GM12878 (cell line): ENCODE measurements around the gene GIMAP7. TPM values are rescaled to one million over a fixed set of nuclear protein-coding genes. Genes with fewer than 3 reads are reported as not detected.

ENCODE experiments used
- ATAC-seq: fragments of 200-7000 bp; cut with Tn5 transposase; 3 replicates; pipeline ENCODE4 v1.9.1; 2020; ENCODE audit warnings: mild to moderate bottlenecking, moderate library complexity
- BruUV-seq: library from RNA; stranded (reverse); fragments of 400-500 nt; replicated peaks from 2 replicates; lab custom pipeline; 2021; lab: Mats Ljungman, UMichigan
- CTCF ChIA-PET: fragments of 300-600 bp; sonication (Branson Sonifier 250); formaldehyde crosslinking; extraction: SDS; loops from one replicate; lab custom pipeline; 2021; ENCODE audit warnings: inconsistent platforms; lab: Yijun Ruan, JAX
- POLR2A ChIA-PET: fragments of 350-600 bp; formaldehyde crosslinking; extraction: SDS; loops from one replicate; lab custom pipeline; 2021; ENCODE audit warnings: inconsistent platforms; lab: Charles Lee
- RAD21 ChIA-PET: fragments of 300-600 bp; sonication (Branson Sonifier 250); formaldehyde crosslinking; loops from one replicate; lab custom pipeline; 2023; ENCODE audit warnings: antibody characterized with exemption; ENCODE audit not compliant: unreplicated experiment; lab: Charles Lee
- SMC1A ChIA-PET: fragments of 300-600 bp; sonication (Branson Sonifier 250); formaldehyde crosslinking; loops from one replicate; lab custom pipeline; 2023; ENCODE audit not compliant: unreplicated experiment, uncharacterized antibody; lab: Charles Lee
- DNase-seq: peaks from one replicate; pipeline ENCODE4 v3.0.0-alpha.2; 2011; ENCODE audit warnings: low read depth, low spot score
- FAIRE-seq: peaks from 3 replicates; lab custom pipeline; 2011; peaks lifted over from hg19 to GRCh38; lab: Jason Lieb, UNC
- H2AFZ ChIP-seq: 2 replicates; pipeline ENCODE4 v1.6.0; 2011; ENCODE audit warnings: low read depth, low read length, control low read depth; ENCODE audit not compliant: control insufficient read depth
- H3K27ac ChIP-seq: 2 replicates; pipeline ENCODE4 v1.5.1; 2011; ENCODE audit warnings: control low read depth; ENCODE audit not compliant: control insufficient read depth, insufficient read depth
- H3K27me3 ChIP-seq, 2 experiments: replicated peaks in 1 of 2; 2 replicates each; pipeline versions ENCODE4 v1.6.0 to v1.6.1; 2011; ENCODE audit warnings: low read length in 1 of 2; ENCODE audit not compliant: control insufficient read depth in 2 of 2, insufficient read depth in 2 of 2
- H3K36me3 ChIP-seq, 2 experiments: 2 replicates each; pipeline ENCODE4 v1.5.1; 2011; ENCODE audit warnings: low read length in 1 of 2; ENCODE audit not compliant: control insufficient read depth in 2 of 2, insufficient read depth in 2 of 2
- H3K4me1 ChIP-seq: 2 replicates; pipeline ENCODE4 v1.6.1; 2011; ENCODE audit warnings: mild to moderate bottlenecking, low read length, moderate library complexity, mixed read lengths; ENCODE audit not compliant: control insufficient read depth, insufficient read depth
- H3K4me2 ChIP-seq: 2 replicates; pipeline ENCODE4 v1.6.0; 2011; ENCODE audit warnings: control low read depth; ENCODE audit not compliant: control insufficient read depth, insufficient read depth
- H3K4me3 ChIP-seq: fragments of 200-600 bp; sonication (generic); 2 replicates; pipeline ENCODE4 v1.5.1; 2016
- H3K79me2 ChIP-seq: 2 replicates; pipeline ENCODE4 v1.6.0; 2011; ENCODE audit warnings: low read length; ENCODE audit not compliant: control insufficient read depth, insufficient read depth
- H3K9ac ChIP-seq: 2 replicates; pipeline ENCODE4 v1.8.0; 2011; ENCODE audit warnings: low read length, control low read depth, mixed read lengths; ENCODE audit not compliant: control insufficient read depth, insufficient read depth
- H3K9me3 ChIP-seq: replicated peaks from 3 replicates; pipeline ENCODE4 v1.5.1; 2011; ENCODE audit warnings: mild to moderate bottlenecking, low read length; ENCODE audit not compliant: control insufficient read depth, insufficient read depth
- H4K20me1 ChIP-seq: 2 replicates; pipeline ENCODE4 v1.6.0; 2011; ENCODE audit not compliant: control insufficient read depth, insufficient read depth
- FOXM1 ChIP-seq: IDR thresholded peaks from 2 replicates; pipeline ENCODE4 v1.6.1; 2012; ENCODE audit warnings: low read depth, mild to moderate bottlenecking, inconsistent platforms, low read length, moderate library complexity
- POLR2AphosphoS2 ChIP-seq: IDR thresholded peaks from 2 replicates; pipeline ENCODE4 v1.6.1; 2011; ENCODE audit warnings: low read depth, mild to moderate bottlenecking, low read length, improper control_type of control experiment, moderate library complexity
- RCOR1 ChIP-seq: conservative IDR thresholded peaks from 2 replicates; pipeline ENCODE4 v1.6.1; 2012; ENCODE audit warnings: low read depth, low read length, improper control_type of control experiment
- ZNF384 ChIP-seq: IDR thresholded peaks from 2 replicates; pipeline ENCODE4 v1.6.1; 2012; ENCODE audit warnings: low read depth, mild to moderate bottlenecking, low read length, improper control_type of control experiment, borderline replicate concordance
- WGBS: methylation state at CpG from one replicate; pipeline ENCODE4 v1.1.6; 2016; ENCODE audit warnings: low lambda C conversion rate; ENCODE audit not compliant: insufficient replicate concordance, insufficient coverage; ENCODE audit errors: missing lambda C conversion rate; 5-methylcytosine and 5-hydroxymethylcytosine counted together
- in situ Hi-C: fragments of 300-500 bp; cut with MboI; formaldehyde crosslinking; loops from 9 replicates; pipeline ENCODE4 v1.14.3; 2018; ENCODE audit warnings: mixed read lengths
- intact Hi-C: fragments of 100-400 bp; cut with micrococcal nuclease; formaldehyde crosslinking; loops from one replicate; pipeline ENCODE4 v1.14.2; 2022; ENCODE audit not compliant: unreplicated experiment
- polyA plus RNA-seq, 11 experiments: library from polyadenylated mRNA; depleted of rRNA in 4 of 11; unstranded in 6 of 11; stranded (reverse) in 5 of 11; fragments of >200 nt; fragmentation: Nextera tagmentation in 4 of 11; fragmentation: Illumina TruSeq in 1 of 11; extraction: Ambion mirVana in 4 of 11; extraction: Trizol in 1 of 11; gene quantifications; 1 replicate in 1 of 11; 2 replicates in 10 of 11; pipeline versions ENCODE4 v1.2.1 to v1.2.3, GENCODE V29; 2011 to 2016; ENCODE audit warnings: inconsistent platforms in 2 of 11, missing spikeins in 2 of 11, low read depth in 1 of 11
- total RNA-seq, 4 experiments: library from RNA; depleted of rRNA in 3 of 4; stranded (reverse); fragments of >200 nt in 3 of 4; fragmentation: Illumina TruSeq in 1 of 4; extraction: Trizol in 1 of 4; gene quantifications; 2 replicates each; pipeline versions ENCODE4 v1.2.1 to v1.2.3, GENCODE V29; 2013 to 2021
- TF ChIP-seq, protein P1 (sequence below): fragments of 450-650 bp; IDR thresholded peaks from 2 replicates; pipeline ENCODE4 v1.6.1; 2016; ENCODE audit warnings: mild to moderate bottlenecking
- TF ChIP-seq, protein P2 (sequence below): IDR thresholded peaks from 2 replicates; pipeline ENCODE4 v1.6.1; 2012; ENCODE audit warnings: improper control_type of control experiment, low read depth, low read length; ENCODE audit not compliant: insufficient replicate concordance
- TF ChIP-seq, protein P3 (sequence below): fragments of 450-650 bp; IDR thresholded peaks from 2 replicates; pipeline ENCODE4 v1.6.1; 2017; ENCODE audit warnings: mild to moderate bottlenecking, moderate library complexity

Gene GIMAP7
- total and polyA plus RNA-seq, 10 of the 15 experiments (the other 5 are each of a cell fraction or from before 2014, with no cell fraction given) = 2.7 to 16.6 (median 5.4) TPM

DNA sequence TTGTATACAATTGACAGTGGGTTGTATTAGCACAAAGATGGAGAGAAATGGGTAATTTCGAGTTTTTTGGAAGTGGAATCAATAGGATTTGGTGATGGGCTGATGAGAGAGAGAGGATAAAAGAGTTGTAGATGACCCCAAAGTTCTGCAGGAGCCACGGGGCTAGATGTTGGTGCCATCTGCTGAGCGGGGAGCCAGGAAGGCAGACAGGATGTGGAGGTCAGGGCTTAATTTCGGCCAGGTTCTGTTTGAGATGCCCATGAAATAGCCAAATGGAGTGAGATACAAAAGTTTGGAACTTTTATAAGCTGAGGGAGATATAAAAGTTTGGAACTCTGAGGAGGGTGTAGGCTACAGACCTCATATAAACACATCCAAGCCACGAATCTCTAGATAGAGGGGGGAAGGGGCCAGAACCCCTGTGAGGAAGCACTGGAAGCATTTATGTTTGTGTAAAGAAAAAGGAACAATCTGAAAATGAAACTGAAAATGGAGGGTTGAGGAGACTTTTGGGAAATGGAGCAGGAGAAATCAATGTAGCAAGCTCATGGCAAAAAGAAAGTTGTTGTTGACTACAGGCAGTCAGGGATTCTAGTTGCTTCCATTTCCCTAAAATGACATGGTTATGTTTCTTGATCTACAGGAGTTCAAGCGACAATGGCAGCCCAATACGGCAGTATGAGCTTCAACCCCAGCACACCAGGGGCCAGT lies 54.7 kb downstream of the GIMAP7 start:
- ATAC-seq = no peak
- ChIA-PET SMC1A (interaction anchor here (1.1 to 2.7 kb wide), 2 partner anchors 12 to 118 kb away, joined by 4 to 6 read pairs; partner anchors contain the start of gene GIMAP8), RAD21 (no interaction called here), CTCF (interaction anchor here (0.9 to 2.7 kb wide), 4 partner anchors 114 to 186 kb away, joined by 3 to 8 read pairs (median 5); no protein-coding TSS in a partner anchor), POLR2A (no interaction called here)
- Histone ChIP-seq H3K36me3 (no peaks in the 10 kb centered on the region), H3K4me2 (no peak overlapping the region), H3K4me3 (0 out of 2 replicates have a peak overlapping the region, but pooled peaks have one; percentile 0), H3K27ac (peak overlapping the region; percentile 29; the same call in 1 of the 2 replicates), H3K79me2 (no peaks in the 10 kb centered on the region; the same call in 1 of the 2 replicates), H3K9ac (no peak overlapping the region; the same call in 1 of the 2 replicates), H2AFZ (peak overlapping the region; percentile 15; the same call in 1 of the 2 replicates), H3K9me3 (peaks cover 2% of the 10 kb centered on the region; the same call in 2 of the 3 replicates), H3K27me3 (no peaks in the 10 kb centered on the region), H4K20me1 (no peaks in the 10 kb centered on the region), H3K4me1 (no peaks in the 10 kb centered on the region)
- no TSS peak for BruUV-seq
- intact Hi-C loops (no loop called here), in situ Hi-C loops (no loop called here)
- TF ChIP-seq ZNF384 = no peak
- TF ChIP-seq, protein P1, sequence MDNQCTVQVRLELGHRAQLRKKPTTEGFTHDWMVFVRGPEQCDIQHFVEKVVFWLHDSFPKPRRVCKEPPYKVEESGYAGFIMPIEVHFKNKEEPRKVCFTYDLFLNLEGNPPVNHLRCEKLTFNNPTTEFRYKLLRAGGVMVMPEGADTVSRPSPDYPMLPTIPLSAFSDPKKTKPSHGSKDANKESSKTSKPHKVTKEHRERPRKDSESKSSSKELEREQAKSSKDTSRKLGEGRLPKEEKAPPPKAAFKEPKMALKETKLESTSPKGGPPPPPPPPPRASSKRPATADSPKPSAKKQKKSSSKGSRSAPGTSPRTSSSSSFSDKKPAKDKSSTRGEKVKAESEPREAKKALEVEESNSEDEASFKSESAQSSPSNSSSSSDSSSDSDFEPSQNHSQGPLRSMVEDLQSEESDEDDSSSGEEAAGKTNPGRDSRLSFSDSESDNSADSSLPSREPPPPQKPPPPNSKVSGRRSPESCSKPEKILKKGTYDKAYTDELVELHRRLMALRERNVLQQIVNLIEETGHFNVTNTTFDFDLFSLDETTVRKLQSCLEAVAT = no peak
- TF ChIP-seq, protein P2, sequence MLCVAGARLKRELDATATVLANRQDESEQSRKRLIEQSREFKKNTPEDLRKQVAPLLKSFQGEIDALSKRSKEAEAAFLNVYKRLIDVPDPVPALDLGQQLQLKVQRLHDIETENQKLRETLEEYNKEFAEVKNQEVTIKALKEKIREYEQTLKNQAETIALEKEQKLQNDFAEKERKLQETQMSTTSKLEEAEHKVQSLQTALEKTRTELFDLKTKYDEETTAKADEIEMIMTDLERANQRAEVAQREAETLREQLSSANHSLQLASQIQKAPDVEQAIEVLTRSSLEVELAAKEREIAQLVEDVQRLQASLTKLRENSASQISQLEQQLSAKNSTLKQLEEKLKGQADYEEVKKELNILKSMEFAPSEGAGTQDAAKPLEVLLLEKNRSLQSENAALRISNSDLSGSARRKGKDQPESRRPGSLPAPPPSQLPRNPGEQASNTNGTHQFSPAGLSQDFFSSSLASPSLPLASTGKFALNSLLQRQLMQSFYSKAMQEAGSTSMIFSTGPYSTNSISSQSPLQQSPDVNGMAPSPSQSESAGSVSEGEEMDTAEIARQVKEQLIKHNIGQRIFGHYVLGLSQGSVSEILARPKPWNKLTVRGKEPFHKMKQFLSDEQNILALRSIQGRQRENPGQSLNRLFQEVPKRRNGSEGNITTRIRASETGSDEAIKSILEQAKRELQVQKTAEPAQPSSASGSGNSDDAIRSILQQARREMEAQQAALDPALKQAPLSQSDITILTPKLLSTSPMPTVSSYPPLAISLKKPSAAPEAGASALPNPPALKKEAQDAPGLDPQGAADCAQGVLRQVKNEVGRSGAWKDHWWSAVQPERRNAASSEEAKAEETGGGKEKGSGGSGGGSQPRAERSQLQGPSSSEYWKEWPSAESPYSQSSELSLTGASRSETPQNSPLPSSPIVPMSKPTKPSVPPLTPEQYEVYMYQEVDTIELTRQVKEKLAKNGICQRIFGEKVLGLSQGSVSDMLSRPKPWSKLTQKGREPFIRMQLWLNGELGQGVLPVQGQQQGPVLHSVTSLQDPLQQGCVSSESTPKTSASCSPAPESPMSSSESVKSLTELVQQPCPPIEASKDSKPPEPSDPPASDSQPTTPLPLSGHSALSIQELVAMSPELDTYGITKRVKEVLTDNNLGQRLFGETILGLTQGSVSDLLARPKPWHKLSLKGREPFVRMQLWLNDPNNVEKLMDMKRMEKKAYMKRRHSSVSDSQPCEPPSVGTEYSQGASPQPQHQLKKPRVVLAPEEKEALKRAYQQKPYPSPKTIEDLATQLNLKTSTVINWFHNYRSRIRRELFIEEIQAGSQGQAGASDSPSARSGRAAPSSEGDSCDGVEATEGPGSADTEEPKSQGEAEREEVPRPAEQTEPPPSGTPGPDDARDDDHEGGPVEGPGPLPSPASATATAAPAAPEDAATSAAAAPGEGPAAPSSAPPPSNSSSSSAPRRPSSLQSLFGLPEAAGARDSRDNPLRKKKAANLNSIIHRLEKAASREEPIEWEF = no peak
- TF ChIP-seq, protein P3, sequence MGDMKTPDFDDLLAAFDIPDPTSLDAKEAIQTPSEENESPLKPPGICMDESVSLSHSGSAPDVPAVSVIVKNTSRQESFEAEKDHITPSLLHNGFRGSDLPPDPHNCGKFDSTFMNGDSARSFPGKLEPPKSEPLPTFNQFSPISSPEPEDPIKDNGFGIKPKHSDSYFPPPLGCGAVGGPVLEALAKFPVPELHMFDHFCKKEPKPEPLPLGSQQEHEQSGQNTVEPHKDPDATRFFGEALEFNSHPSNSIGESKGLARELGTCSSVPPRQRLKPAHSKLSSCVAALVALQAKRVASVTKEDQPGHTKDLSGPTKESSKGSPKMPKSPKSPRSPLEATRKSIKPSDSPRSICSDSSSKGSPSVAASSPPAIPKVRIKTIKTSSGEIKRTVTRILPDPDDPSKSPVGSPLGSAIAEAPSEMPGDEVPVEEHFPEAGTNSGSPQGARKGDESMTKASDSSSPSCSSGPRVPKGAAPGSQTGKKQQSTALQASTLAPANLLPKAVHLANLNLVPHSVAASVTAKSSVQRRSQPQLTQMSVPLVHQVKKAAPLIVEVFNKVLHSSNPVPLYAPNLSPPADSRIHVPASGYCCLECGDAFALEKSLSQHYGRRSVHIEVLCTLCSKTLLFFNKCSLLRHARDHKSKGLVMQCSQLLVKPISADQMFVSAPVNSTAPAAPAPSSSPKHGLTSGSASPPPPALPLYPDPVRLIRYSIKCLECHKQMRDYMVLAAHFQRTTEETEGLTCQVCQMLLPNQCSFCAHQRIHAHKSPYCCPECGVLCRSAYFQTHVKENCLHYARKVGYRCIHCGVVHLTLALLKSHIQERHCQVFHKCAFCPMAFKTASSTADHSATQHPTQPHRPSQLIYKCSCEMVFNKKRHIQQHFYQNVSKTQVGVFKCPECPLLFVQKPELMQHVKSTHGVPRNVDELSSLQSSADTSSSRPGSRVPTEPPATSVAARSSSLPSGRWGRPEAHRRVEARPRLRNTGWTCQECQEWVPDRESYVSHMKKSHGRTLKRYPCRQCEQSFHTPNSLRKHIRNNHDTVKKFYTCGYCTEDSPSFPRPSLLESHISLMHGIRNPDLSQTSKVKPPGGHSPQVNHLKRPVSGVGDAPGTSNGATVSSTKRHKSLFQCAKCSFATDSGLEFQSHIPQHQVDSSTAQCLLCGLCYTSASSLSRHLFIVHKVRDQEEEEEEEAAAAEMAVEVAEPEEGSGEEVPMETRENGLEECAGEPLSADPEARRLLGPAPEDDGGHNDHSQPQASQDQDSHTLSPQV = no peak
- TF ChIP-seq RCOR1 = no peak
- TF ChIP-seq POLR2AphosphoS2 = no peak
- TF ChIP-seq FOXM1 = no peak
- WGBS = 56% methylated on average over 7 of the region's 7 CpGs
- FAIRE-seq = no peak
- DNase-seq = no peak
